ENCODE measurements around the gene SNX24. TPM values are rescaled to one million over a fixed set of nuclear protein-coding genes. Genes with fewer than 3 reads are reported as not detected.

SNX24 gene
- total RNA-seq, 1 experiment from 2014 or later: 13.9 TPM

- H3K27ac Mint-ChIP-seq: no peak overlapping the region; a peak in 1 of 7 replicates
- H2AK5ac ChIP-seq (ENCODE audit: insufficient read length, low read length): no peak overlapping the region
- no peak overlapping the region for H3T11ph ChIP-seq (ENCODE audit: low read length)
- no peak overlapping the region for H2AFZ ChIP-seq (ENCODE audit: low read length)
- H3K23me2 ChIP-seq (ENCODE audit: insufficient read length, low read depth, low read length, poor library complexity, severe bottlenecking): no peaks in the 10 kb centered on the region
- no peaks in the 10 kb centered on the region for H3K79me2 ChIP-seq (ENCODE audit: insufficient read depth, low read length)
- H4K5ac ChIP-seq (ENCODE audit: insufficient read length, low read depth, low read length): no peak overlapping the region
- no peak overlapping the region for H2BK15ac ChIP-seq (ENCODE audit: low read depth, low read length)
- no peak overlapping the region for H2BK5ac ChIP-seq (ENCODE audit: insufficient read length, low read length)
- H3K56ac ChIP-seq (ENCODE audit: insufficient read length, low read depth, low read length): no peak overlapping the region
- H3K18ac ChIP-seq (ENCODE audit: insufficient read length, low read depth, low read length): no peak overlapping the region
- H3K4me1 Mint-ChIP-seq: peaks cover 15 to 28% of the 10 kb centered on the region in 2 experiments
- H3K27me3 ChIP-seq (ENCODE audit: insufficient read depth, low read length): no peaks in the 10 kb centered on the region
- H3K4ac ChIP-seq (ENCODE audit: low read depth, low read length): no peak overlapping the region
- no peak overlapping the region for H3K14ac ChIP-seq (ENCODE audit: insufficient read depth, low read length)
- no peak overlapping the region for H3K23ac ChIP-seq (ENCODE audit: insufficient read length, low read depth, low read length)
- H2BK12ac ChIP-seq (ENCODE audit: insufficient read length, low read depth, low read length): no peak overlapping the region
- no peak overlapping the region for H2BK120ac ChIP-seq (ENCODE audit: low read depth, low read length, poor library complexity, severe bottlenecking)
- H3K27me3 Mint-ChIP-seq (ENCODE audit: low read depth): no peaks in the 10 kb centered on the region
- H4K20me1 ChIP-seq (ENCODE audit: control insufficient read depth, insufficient read depth, insufficient read length): no peaks in the 10 kb centered on the region
- TF ChIP-seq CTCF (conservative IDR thresholded peaks at IDR 0.05): no peak
- H4K91ac ChIP-seq (ENCODE audit: insufficient read length, low read depth, low read length): no peak overlapping the region
- H3K9me3 Mint-ChIP-seq: no peaks in the 10 kb centered on the region
- no peak overlapping the region for H3K27ac ChIP-seq (ENCODE audit: insufficient read length, low read depth, low read length)
- no peak overlapping the region for H3K9ac ChIP-seq (ENCODE audit: extremely low read depth, insufficient read length, low read length)
- peaks cover 0 to 4% (median 2%) of the 10 kb centered on the region in 3 experiments; a peak in 1 of 7 replicates for H3K36me3 Mint-ChIP-seq (ENCODE audit: insufficient read depth in 1 of 3, low read depth in 3 of 3)
- no peaks in the 10 kb centered on the region for H3K4me1 ChIP-seq (ENCODE audit: insufficient read depth, low read length)
- H3K4me3 Mint-ChIP-seq: no peak overlapping the region
- H3K4me2 ChIP-seq (ENCODE audit: insufficient read depth, insufficient read length, low read length): no peak overlapping the region
- H2BK20ac ChIP-seq (ENCODE audit: low read depth, low read length, poor library complexity, severe bottlenecking): no peak overlapping the region
- H3K79me1 ChIP-seq (ENCODE audit: insufficient read depth, low read depth, low read length, poor library complexity, severe bottlenecking): no peaks in the 10 kb centered on the region
- no peak for DNase-seq
- H4K8ac ChIP-seq (replicated peaks; ENCODE audit: insufficient read length, low read depth, low read length): no peak overlapping the region
- H3K9me3 ChIP-seq (ENCODE audit: control insufficient read depth, low read depth, low read length): no peaks in the 10 kb centered on the region
- no CpG with 5 or more reads among the region's 3 CpGs for WGBS (ENCODE audit: extremely low coverage, insufficient read length, low lambda C conversion rate)
These were observed 95.5 kb downstream of the SNX24 start for GRCh38 chr5:122940890-122941289.
